Endodermal cell (in vitro differentiated cells): Measurements from ENCODE around the gene ACSL5. TPM values are rescaled to one million over a fixed set of nuclear protein-coding genes. Genes with fewer than 3 reads are reported as not detected.

Experiments
- DNase-seq: peaks from one replicate; pipeline ENCODE4 v3.0.0-alpha.2; 2017
- H3K27ac ChIP-seq: 2 replicates; pipeline ENCODE4 v1.5.1; 2013; ENCODE audit warnings: mild to moderate bottlenecking, low read depth, low read length, moderate library complexity
- H3K27me3 ChIP-seq: 2 replicates; pipeline ENCODE4 v1.6.1; 2013; ENCODE audit warnings: mild to moderate bottlenecking, low read length, moderate library complexity; ENCODE audit not compliant: insufficient read depth, control insufficient read depth, poor library complexity, severe bottlenecking
- H3K36me3 ChIP-seq: 2 replicates; pipeline ENCODE4 v1.7.0; 2013; ENCODE audit warnings: mild to moderate bottlenecking, low read length, moderate library complexity; ENCODE audit not compliant: control insufficient read depth, insufficient read depth
- H3K4me1 ChIP-seq: one replicate; pipeline ENCODE4 v1.7.0; 2013; ENCODE audit warnings: low read length; ENCODE audit not compliant: control insufficient read depth, insufficient read depth
- H3K4me3 ChIP-seq: 2 replicates; pipeline ENCODE4 v1.5.1; 2013; ENCODE audit warnings: mild to moderate bottlenecking, low read length, moderate library complexity
- H3K9ac ChIP-seq: 2 replicates; pipeline ENCODE4 v1.6.1; 2013; ENCODE audit warnings: mild to moderate bottlenecking, low read length, moderate library complexity; ENCODE audit not compliant: poor library complexity, severe bottlenecking; ENCODE audit errors: extremely low read depth
- H3K9me3 ChIP-seq: 2 replicates; pipeline ENCODE4 v1.6.1; 2013; ENCODE audit warnings: mild to moderate bottlenecking, low read length, moderate library complexity; ENCODE audit not compliant: control insufficient read depth
- H3K27ac Mint-ChIP-seq: 2 replicates; pipeline ENCODE4 v1.8.0; 2020; ENCODE audit warnings: mixed read lengths
- H3K27me3 Mint-ChIP-seq: 2 replicates; pipeline ENCODE4 v1.8.0; 2021; ENCODE audit warnings: mild to moderate bottlenecking, mixed read lengths; ENCODE audit not compliant: insufficient read depth
- H3K36me3 Mint-ChIP-seq: 2 replicates; pipeline ENCODE4 v1.8.0; 2020; ENCODE audit warnings: low read depth, mixed read lengths
- H3K4me1 Mint-ChIP-seq: 2 replicates; pipeline ENCODE4 v1.8.0; 2020; ENCODE audit warnings: mixed read lengths
- H3K4me3 Mint-ChIP-seq: 2 replicates; pipeline ENCODE4 v1.8.0; 2020; ENCODE audit warnings: mild to moderate bottlenecking, moderate library complexity, mixed read lengths
- H3K9me3 Mint-ChIP-seq: 2 replicates; pipeline ENCODE4 v1.8.0; 2020; ENCODE audit warnings: mild to moderate bottlenecking, mixed read lengths
- CTCF ChIP-seq: fragments of 200-600 bp; sonication (generic); conservative IDR thresholded peaks from 2 replicates; pipeline ENCODE4 v1.5.0; 2021; ENCODE audit warnings: antibody characterized with exemption, mild to moderate bottlenecking
- WGBS, 2 experiments: methylation state at CpG; one replicate each; pipeline versions ENCODE4 v1.1.5 to v1.1.7; 2013; ENCODE audit warnings: missing lambda C conversion rate in 2 of 2, mixed read lengths in 1 of 2; ENCODE audit not compliant: insufficient coverage in 1 of 2, insufficient read length in 1 of 2; 5-methylcytosine and 5-hydroxymethylcytosine counted together
- total RNA-seq, 2 donors: library from RNA; stranded (reverse); fragmentation: NEBNext Ultra II Directional in 1 of 2; extraction: Animal tissue kit (Norgen Biotek cat#: 25700) in 1 of 2; gene quantifications; 2 replicates in 1 of 2; 3 replicates in 1 of 2; pipeline ENCODE4 v1.2.1, GENCODE V29; 2021

The ACSL5 gene
- total RNA-seq, 2 donors from 2014 or later, result not detected

GRCh38 chr10:112362833-112363232 lies 11.1 kb upstream of the ACSL5 start:
- no peaks in the 10 kb centered on the region for H3K36me3 Mint-ChIP-seq
- H3K27me3 Mint-ChIP-seq, result peaks cover 3% of the 10 kb centered on the region
- H3K9me3 Mint-ChIP-seq, result no peaks in the 10 kb centered on the region
- H3K36me3 ChIP-seq, result no peaks in the 10 kb centered on the region
- TF ChIP-seq CTCF, result no peak
- H3K9ac ChIP-seq, result no peak overlapping the region
- 94 to 97% methylated on average over 4 to 7 of the region's 8 CpGs for WGBS, 2 experiments
- no peak overlapping the region for H3K4me3 ChIP-seq
- peaks cover 13% of the 10 kb centered on the region for H3K4me1 ChIP-seq
- H3K4me1 Mint-ChIP-seq, result peaks cover 30% of the 10 kb centered on the region
- no peak overlapping the region for H3K4me3 Mint-ChIP-seq
- H3K27me3 ChIP-seq, result peaks cover 7% of the 10 kb centered on the region
- DNase-seq, result no peak
- H3K27ac Mint-ChIP-seq, result no peak overlapping the region
- no peak overlapping the region for H3K27ac ChIP-seq
- H3K9me3 ChIP-seq, result no peaks in the 10 kb centered on the region

- no peaks in the 10 kb centered on the region for H3K9me3 ChIP-seq
- no peak for TF ChIP-seq CTCF
- Mint-ChIP-seq H3K27ac (no peak overlapping the region), H3K36me3 (no peaks in the 10 kb centered on the region), H3K9me3 (no peaks in the 10 kb centered on the region), H3K4me3 (no peak overlapping the region), H3K27me3 (peaks cover 3% of the 10 kb centered on the region), H3K4me1 (peaks cover 30% of the 10 kb centered on the region)
- H3K36me3 ChIP-seq, result no peaks in the 10 kb centered on the region
- no peak overlapping the region for H3K9ac ChIP-seq
- DNase-seq, result no peak
- no peak overlapping the region for H3K27ac ChIP-seq
- H3K27me3 ChIP-seq, result peaks cover 7% of the 10 kb centered on the region
- peaks cover 11% of the 10 kb centered on the region for H3K4me1 ChIP-seq
- H3K4me3 ChIP-seq, result no peak overlapping the region
- WGBS, 2 experiments, result 91 to 92% methylated on average over 19 to 22 of the region's 22 CpGs
Measured at GRCh38 chr10:112363696-112364688, 9.9 kb upstream of the ACSL5 start.

GRCh38 chr10:112365014-112365432 lies 8.9 kb upstream of the ACSL5 start:
- DNase-seq, result no peak
- H3K4me3 Mint-ChIP-seq, result no peak overlapping the region
- peaks cover 30% of the 10 kb centered on the region for H3K4me1 Mint-ChIP-seq
- H3K27me3 Mint-ChIP-seq, result peaks cover 3% of the 10 kb centered on the region
- H3K27ac ChIP-seq, result no peak overlapping the region
- H3K36me3 Mint-ChIP-seq, result no peaks in the 10 kb centered on the region
- no peaks in the 10 kb centered on the region for H3K36me3 ChIP-seq
- WGBS, 2 experiments, result 93 to 97% methylated on average over 6 of the region's 6 CpGs
- peaks cover 10% of the 10 kb centered on the region for H3K4me1 ChIP-seq
- H3K4me3 ChIP-seq, result no peak overlapping the region
- no peak overlapping the region for H3K27ac Mint-ChIP-seq
- H3K9ac ChIP-seq, result no peak overlapping the region
- no peaks in the 10 kb centered on the region for H3K9me3 ChIP-seq
- peaks cover 5% of the 10 kb centered on the region for H3K9me3 Mint-ChIP-seq
- peaks cover 7% of the 10 kb centered on the region for H3K27me3 ChIP-seq
- no peak for TF ChIP-seq CTCF
